ENCODE measurements around the gene VPS33A. TPM values are rescaled to one million over a fixed set of nuclear protein-coding genes. Genes with fewer than 3 reads are reported as not detected.

Gene VPS33A
- total RNA-seq, 1 experiment from 2014 or later = 35.2 TPM

DNA sequence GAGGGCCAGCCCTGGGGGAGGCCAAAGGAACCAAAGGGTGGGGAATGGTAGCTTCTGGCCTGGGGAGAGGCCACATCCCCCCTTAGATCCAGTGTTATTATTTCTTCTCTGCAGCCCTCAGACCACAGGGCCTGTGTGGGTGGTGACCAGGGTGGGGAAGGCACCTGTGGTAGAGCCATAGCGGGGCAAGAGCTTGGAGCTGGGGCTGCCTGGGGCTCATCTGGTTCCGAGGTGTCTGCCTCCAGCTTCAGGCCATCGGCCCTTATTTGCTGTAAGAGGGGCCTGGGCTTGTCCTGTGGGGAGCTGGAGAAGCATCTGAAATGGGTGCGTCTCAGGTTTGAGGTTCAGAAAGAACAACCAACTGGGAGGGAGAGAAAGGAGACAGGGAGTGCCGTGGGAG is 64.9 kb downstream of the VPS33A start:
- BruUV-seq (replicated peaks) = no TSS peak
- intact Hi-C loops (cut with micrococcal nuclease; ENCODE audit: unreplicated experiment) (no loop called here), in situ Hi-C loops (cut with HindIII; ENCODE audit: low pct_unique_long_range_greater_than_20kb, low sequenced_read_pairs) (no loop called here)
- no peaks in the 10 kb centered on the region for H3K36me3 ChIP-seq (ENCODE audit: control insufficient read depth, insufficient read depth, low read length)
- ATAC-seq (no peak), DNase-seq (ENCODE audit: low read depth, low spot score) (no peak)
- CTCF ChIA-PET = interaction anchor here (0.6 kb wide), 1 partner anchor 235 kb away, joined by 16 read pairs; no protein-coding TSS in a partner anchor
- no peak overlapping the region for H3K4me3 ChIP-seq (ENCODE audit: low read depth in 2 of 2, low read length in 2 of 2)
- TF ChIP-seq TCF7L2 (IDR thresholded peaks at IDR 0.05; ENCODE audit: low read depth, low read length) = no peak
- H3K27me3 ChIP-seq (ENCODE audit: control insufficient read depth, insufficient read depth, low read length) = no peaks in the 10 kb centered on the region
- POLR2A ChIA-PET = interaction anchor here (0.7 kb wide), 1 partner anchor 157 kb away, joined by 4 read pairs; no protein-coding TSS in a partner anchor
- H3K9me3 ChIP-seq (ENCODE audit: control insufficient read depth, insufficient read depth, low read depth, low read length) = no peaks in the 10 kb centered on the region
- no peak overlapping the region for H3K27ac ChIP-seq (ENCODE audit: low read length)
- peaks cover 11% of the 10 kb centered on the region; the same call in 1 of the 2 replicates for H3K4me1 ChIP-seq (ENCODE audit: control insufficient read depth, insufficient read depth, low read length)

GRCh38 chr12:122200541-122201175 is 65.6 kb downstream of the VPS33A start:
- no peak overlapping the region for H3K4me3 ChIP-seq (ENCODE audit: low read depth in 2 of 2, low read length in 2 of 2)
- no peak for ATAC-seq
- no peak for DNase-seq (ENCODE audit: low read depth, low spot score)
- ChIA-PET CTCF (interaction anchor here (0.6 kb wide), 1 partner anchor 234 kb away, joined by 16 read pairs; no protein-coding TSS in a partner anchor), POLR2A (no interaction called here)
- H3K27me3 ChIP-seq (ENCODE audit: control insufficient read depth, insufficient read depth, low read length) = no peaks in the 10 kb centered on the region
- in situ Hi-C loops (cut with HindIII; ENCODE audit: low pct_unique_long_range_greater_than_20kb, low sequenced_read_pairs) (no loop called here), intact Hi-C loops (cut with micrococcal nuclease; ENCODE audit: unreplicated experiment) (no loop called here)
- no peak overlapping the region for H3K27ac ChIP-seq (ENCODE audit: low read length)
- peaks cover 8% of the 10 kb centered on the region; the same call in 1 of the 2 replicates for H3K4me1 ChIP-seq (ENCODE audit: control insufficient read depth, insufficient read depth, low read length)
- no peak for TF ChIP-seq POLR2AphosphoS5 (IDR thresholded peaks at IDR 0.05; ENCODE audit: low read depth, low read length)
- TF ChIP-seq, protein P1, sequence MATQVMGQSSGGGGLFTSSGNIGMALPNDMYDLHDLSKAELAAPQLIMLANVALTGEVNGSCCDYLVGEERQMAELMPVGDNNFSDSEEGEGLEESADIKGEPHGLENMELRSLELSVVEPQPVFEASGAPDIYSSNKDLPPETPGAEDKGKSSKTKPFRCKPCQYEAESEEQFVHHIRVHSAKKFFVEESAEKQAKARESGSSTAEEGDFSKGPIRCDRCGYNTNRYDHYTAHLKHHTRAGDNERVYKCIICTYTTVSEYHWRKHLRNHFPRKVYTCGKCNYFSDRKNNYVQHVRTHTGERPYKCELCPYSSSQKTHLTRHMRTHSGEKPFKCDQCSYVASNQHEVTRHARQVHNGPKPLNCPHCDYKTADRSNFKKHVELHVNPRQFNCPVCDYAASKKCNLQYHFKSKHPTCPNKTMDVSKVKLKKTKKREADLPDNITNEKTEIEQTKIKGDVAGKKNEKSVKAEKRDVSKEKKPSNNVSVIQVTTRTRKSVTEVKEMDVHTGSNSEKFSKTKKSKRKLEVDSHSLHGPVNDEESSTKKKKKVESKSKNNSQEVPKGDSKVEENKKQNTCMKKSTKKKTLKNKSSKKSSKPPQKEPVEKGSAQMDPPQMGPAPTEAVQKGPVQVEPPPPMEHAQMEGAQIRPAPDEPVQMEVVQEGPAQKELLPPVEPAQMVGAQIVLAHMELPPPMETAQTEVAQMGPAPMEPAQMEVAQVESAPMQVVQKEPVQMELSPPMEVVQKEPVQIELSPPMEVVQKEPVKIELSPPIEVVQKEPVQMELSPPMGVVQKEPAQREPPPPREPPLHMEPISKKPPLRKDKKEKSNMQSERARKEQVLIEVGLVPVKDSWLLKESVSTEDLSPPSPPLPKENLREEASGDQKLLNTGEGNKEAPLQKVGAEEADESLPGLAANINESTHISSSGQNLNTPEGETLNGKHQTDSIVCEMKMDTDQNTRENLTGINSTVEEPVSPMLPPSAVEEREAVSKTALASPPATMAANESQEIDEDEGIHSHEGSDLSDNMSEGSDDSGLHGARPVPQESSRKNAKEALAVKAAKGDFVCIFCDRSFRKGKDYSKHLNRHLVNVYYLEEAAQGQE (IDR thresholded peaks at IDR 0.05; ENCODE audit: insufficient read depth in 1 of 2, low read depth in 2 of 2, low read length in 1 of 2) = no peak
- no peak for TF ChIP-seq SIN3A (IDR thresholded peaks at IDR 0.05; ENCODE audit: borderline replicate concordance, insufficient read depth, low read depth, low read length)
- TF ChIP-seq TCF7L2 (IDR thresholded peaks at IDR 0.05; ENCODE audit: low read depth, low read length) = no peak
- TF ChIP-seq CTCF (IDR thresholded peaks at IDR 0.05) = no peak; the same call in 1 of the 2 replicates
- BruUV-seq (replicated peaks) = no TSS peak
- no peaks in the 10 kb centered on the region for H3K9me3 ChIP-seq (ENCODE audit: control insufficient read depth, insufficient read depth, low read depth, low read length)
- no peaks in the 10 kb centered on the region for H3K36me3 ChIP-seq (ENCODE audit: control insufficient read depth, insufficient read depth, low read length)

All from Panc1 (cell line).